Measurements from ENCODE around the gene PANX2.
"Not testable (repeated sequence)": the region's sequence is repeated elsewhere in the genome, so short reads cannot be mapped to it uniquely, and the experiment has no call there.

Gene PANX2

DNA sequence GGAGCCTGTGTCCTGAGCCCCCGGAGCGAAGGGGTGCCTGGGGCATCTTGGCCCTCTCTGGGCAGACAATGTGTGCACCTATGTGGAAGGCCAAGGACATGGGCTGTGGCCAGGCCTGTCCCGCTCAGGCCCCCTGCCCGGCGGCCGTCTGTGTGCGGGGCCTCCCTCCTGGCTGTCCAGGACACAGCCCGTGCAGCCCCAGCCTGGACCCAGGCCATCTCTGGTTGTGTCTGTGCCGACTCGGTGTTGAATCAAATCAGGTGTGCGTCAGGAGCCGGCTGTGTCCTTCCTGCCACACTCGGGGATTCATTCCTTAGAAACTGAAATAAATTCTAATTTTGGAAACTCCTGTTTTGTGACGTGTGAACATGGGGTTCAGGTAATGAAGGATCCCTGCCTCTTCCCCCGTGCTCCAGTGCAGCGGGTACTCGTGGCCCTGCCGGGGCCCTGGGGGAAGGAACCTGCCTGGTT lies 28.8 kb downstream of the PANX2 start:
- DNase-seq (ENCODE audit: low spot score) = no peak

DNA sequence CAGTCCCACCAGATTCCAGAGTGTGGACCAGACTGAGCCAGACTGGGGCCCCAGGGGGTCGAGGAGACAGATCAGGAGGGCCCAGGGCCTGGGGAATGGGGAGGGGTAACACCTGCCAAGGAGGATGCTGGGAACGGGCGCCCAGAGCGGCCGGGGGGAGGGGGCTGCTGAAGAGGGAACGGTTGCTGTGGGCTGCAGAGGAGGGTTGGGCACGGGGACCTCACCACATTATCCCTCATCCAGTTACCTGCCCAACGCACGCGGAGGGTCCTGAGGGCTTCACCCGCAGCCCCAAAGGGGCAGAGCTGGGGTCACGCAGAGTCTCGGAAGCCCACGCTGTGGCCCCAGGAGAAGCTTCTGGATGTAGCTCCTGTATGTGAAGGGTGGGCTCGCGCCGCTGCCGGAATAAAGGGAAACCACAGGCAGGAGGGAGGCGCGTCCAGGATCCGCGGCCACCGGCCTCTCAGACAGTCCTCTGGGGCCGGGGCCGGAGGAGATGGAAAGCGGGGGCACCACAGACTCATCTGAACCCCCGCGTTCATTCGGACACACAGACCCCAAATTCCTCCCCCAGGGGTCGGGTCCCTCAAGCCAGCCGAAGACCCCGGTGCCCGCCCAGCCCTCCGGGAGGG lies 29.4 kb downstream of the PANX2 start:
- no peak for DNase-seq (ENCODE audit: low spot score)

- peak; percentile 93 for DNase-seq (ENCODE audit: low spot score)
Observed at GRCh38 chr22:50200461-50201190, 30.1 kb downstream of the PANX2 start, which contains the start of gene SELENOO. SELENOO (plus strand) TSS chr22:50201011; CDS start chr22:50201037, 26 bp downstream.

DNA sequence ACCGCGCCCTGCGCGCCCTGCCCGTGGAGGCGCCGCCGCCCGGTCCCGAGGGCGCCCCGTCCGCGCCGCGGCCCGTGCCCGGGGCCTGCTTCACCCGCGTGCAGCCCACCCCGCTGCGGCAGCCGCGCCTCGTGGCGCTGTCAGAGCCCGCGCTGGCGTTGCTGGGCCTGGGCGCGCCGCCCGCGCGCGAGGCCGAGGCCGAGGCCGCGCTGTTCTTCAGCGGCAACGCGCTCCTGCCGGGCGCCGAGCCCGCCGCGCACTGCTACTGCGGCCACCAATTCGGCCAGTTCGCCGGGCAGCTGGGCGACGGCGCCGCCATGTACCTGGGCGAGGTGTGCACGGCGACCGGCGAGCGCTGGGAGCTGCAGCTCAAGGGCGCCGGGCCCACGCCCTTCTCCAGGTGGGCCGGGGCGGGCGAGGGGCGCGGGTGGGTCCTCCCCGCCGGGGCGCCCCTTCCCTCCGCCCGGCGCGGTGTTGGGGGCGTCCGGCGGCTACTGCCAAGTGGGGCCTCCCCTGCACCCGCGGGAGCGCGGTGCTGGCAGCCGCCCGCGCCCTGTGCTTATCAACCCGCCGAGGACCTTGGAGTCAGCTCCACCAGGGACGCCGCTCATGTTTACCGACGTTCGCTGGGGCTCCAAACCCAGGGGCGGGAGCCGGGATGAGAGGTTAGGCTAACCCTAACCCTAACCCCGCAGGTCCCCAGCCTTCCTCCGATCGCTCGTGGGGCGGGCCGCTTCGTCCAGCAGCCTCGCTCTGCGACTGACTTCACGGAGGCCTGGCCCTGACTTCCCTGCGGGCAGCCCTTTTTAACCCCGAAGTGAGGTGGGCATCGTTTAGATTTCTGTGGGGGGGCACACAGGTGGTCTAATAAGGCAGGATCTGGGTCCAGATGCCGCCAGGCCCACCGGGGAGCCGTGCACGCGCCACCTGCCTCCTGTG lies 30.9 kb downstream of the PANX2 start:
- no peak for DNase-seq (ENCODE audit: low spot score)

DNA sequence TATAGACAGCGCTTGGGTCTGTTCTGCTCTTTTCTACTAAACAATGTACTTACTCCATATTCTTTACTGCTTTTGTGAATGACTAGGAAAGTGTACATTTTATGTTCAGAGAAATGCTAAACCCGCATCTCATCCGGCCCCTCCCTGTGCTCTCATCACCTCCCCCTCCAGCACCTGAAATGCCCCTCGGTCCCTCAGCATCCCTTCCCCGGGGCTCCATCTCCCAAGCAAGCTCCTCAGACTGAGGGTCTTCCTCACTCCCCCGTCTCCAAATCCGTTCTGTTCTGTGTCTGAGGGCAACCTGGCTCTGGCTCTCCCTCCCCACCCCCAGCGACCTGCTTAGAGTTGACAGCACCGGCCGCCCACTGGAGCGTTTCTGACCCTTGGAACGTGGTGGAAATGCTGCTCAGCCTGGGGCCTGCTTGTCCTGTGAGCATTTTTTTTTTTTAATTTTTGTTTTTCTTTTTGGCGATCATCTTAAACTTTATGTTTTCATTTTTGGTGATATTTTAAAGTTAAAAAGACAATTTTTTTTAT lies 31.7 kb downstream of the PANX2 start:
- DNase-seq (ENCODE audit: low spot score) = no peak

DNA sequence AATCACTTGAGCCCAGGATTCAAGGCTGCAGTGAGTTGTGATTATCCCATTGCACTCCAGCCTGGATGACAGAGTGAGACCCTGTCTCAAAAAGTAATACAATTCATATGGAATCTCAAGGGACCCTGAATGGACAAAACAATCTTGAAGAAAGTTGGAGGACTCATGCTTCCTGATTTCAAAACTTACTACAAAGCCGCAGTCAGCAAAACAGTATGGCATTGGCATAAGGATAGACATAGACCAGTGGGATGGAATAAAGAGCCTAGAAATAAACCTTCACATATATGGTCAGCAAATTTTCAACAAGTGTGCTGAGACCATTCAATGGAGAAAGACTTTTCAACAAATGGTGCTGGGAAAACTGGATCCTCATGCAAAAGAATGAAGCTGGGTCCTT lies 32.8 kb downstream of the PANX2 start:
- no peak for DNase-seq (ENCODE audit: low spot score)

DNA sequence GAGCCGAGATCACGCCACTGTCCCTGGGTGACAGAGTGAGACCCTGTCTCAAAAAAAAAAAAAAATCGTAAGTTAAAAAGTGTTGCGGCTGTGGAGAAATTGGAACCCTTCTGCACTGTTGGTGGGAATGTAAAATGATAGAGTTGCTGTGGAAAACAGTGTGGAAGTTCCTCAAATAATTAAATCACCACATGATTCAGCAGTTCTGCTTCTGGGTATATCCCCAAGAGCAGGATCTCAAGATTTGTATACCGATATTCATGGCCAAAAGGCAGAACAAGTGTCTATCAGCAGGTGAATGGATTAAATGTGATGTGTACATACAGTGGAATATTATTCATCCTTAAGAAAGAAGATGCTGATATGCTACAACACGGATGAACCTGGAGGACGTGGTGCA lies 34.0 kb downstream of the PANX2 start:
- DNase-seq (ENCODE audit: low spot score) = no peak

- DNase-seq (ENCODE audit: low spot score) = not testable (repeated sequence)
Observed at GRCh38 chr22:50204998-50205397, 34.5 kb downstream of the PANX2 start.

- no peak for DNase-seq (ENCODE audit: low spot score)
Observed at GRCh38 chr22:50205781-50206569, 35.4 kb downstream of the PANX2 start.

DNA sequence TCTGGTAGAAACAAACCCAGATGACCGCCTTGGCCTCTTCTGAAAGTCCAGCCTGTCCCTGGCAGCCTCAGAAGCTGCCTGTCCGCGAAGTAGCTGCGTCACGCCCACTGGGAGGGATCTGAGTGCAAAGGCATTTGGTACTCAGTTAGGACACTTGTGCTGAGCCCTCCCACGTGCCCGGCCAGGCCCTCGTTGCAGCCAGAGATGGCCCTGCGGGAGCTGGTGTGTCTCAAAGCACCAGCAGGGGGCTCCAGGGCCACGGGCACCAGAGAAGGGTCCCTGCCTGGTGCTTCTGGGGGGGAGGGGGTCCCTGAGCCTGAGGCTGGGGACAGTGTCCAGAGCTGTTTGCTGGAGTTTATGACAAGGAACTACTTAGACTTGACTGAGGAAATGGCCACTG lies 36.1 kb downstream of the PANX2 start:
- peak; percentile 51 for DNase-seq (ENCODE audit: low spot score)

GRCh38 chr22:50207383-50208140 lies 37.0 kb downstream of the PANX2 start:
- DNase-seq (ENCODE audit: low spot score) = peak; percentile 69

GRCh38 chr22:50208430-50208938 lies 38.0 kb downstream of the PANX2 start:
- DNase-seq (ENCODE audit: low spot score) = no peak

GRCh38 chr22:50208939-50209892 lies 38.7 kb downstream of the PANX2 start:
- DNase-seq (ENCODE audit: low spot score) = no peak

GRCh38 chr22:50209893-50210292 lies 39.4 kb downstream of the PANX2 start:
- peak; percentile 82 for DNase-seq (ENCODE audit: low spot score)

DNA sequence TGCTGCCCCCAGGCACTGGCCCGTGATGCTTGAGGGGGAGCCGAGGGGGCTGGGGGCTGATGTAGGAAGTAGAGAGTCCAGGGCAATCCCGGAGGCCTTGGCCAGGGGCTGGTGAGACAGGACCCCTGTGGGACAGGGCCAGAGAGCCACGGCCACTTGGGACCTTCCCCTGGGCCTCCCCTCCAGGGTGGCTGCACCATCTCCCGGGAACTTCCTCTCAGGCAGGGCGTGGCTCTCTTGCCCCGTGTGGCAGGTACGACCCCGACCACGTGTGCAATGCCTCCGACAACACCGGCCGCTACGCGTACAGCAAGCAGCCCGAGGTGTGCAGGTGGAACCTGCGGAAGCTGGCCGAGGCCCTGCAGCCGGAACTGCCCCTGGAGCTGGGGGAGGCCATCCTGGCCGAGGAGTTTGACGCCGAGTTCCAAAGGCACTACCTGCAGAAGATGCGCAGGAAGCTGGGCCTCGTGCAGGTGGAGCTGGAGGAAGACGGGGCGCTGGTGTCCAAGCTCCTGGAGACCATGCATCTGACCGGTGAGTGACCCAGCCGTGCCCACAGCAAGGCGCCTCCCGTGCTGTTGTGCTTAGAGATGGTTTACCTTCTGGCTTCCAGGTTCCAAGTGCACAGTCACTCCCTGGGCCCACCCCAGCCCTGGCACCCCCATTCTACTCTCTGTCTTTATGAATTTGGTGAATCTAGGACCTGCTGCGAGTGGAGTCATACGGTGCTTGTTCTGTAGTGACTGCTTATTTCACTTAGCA lies 40.0 kb downstream of the PANX2 start:
- no peak for DNase-seq (ENCODE audit: low spot score)

DNA sequence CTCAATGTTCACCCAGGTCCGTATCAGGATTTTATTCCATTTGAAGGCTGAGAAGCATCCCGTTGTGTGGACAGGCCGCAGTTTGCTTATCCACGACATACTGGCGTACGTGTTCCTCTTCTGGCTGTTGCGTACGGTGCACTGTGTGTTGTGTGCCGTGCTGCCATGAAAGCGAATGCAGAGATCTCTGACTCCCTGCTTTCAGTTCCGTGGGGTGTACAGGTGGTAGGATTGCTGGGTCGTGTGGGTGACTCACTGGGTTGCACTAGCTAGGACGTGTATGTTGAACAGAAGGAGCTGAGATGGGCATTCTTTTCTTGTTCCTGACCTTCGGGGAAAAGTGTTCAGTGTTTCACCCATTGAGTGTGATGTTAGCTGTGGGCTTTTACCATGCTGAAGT lies 40.6 kb downstream of the PANX2 start:
- DNase-seq (ENCODE audit: low spot score) = no peak

DNA sequence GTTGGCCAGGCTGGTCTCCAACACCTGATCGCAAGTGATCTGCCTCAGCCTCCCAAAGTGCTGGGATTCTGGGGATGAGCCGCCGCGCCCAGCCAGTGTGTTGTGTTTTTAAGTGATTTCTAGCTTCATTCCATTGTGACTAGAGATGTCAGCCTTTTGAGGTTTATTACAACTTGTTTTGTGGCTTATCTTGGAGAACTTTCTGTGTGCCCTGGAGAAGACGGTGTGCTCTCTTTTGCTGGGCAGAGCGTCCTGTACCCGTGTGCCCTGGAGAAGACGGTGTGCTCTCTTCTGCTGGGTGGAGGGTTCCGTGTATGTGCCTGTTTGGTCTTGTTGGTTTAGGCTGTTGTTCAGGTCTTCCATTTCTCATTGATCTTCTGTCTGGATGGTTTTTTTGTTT lies 42.7 kb downstream of the PANX2 start:
- no peak for DNase-seq (ENCODE audit: low spot score)

- DNase-seq (ENCODE audit: low spot score) = no peak
Observed at GRCh38 chr22:50215297-50216054, 44.9 kb downstream of the PANX2 start.

Measured in NAMALWA (cell line).